ENCODE results near the gene ELK3.

The ELK3 gene

DNA sequence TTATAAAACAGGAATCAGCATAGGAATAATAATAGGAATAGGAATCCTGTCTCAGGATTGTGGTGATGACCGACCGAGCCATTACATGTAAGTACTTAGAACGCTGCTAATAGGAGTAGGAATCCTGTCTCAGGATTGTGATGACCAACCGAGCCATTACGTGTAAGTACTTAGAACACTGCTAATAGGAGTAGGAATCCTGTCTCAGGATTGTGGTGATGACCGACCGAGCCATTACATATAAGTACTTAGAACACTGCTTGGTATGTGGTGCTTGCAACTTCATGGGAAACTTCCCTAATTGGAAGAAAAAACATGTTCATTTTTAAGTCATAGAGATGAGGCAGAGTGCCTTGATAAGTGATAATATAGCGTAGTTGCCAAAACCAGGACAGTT, 30.0 kb downstream of the ELK3 start:
- H2BK5ac ChIP-seq (ENCODE audit: low read length): no peak overlapping the region
- no peak overlapping the region for H2BK15ac ChIP-seq (replicated peaks; ENCODE audit: low read depth)
- no peak overlapping the region for H3K23ac ChIP-seq (ENCODE audit: low read length)
- no peaks in the 10 kb centered on the region for H3K36me3 ChIP-seq (ENCODE audit: control insufficient read depth, insufficient read depth, low read length)
- DNase-seq: no peak
- H3K4me1 ChIP-seq (ENCODE audit: control insufficient read depth, low read depth, low read length): no peaks in the 10 kb centered on the region
- peaks cover 4% of the 10 kb centered on the region for H3K79me1 ChIP-seq (ENCODE audit: low read length)
- H2AK5ac ChIP-seq (ENCODE audit: low read length): no peak overlapping the region
- H3K56ac ChIP-seq (ENCODE audit: low read length): no peak overlapping the region
- no peak overlapping the region for H4K5ac ChIP-seq (ENCODE audit: low read length)
- H4K8ac ChIP-seq (ENCODE audit: low read depth, low read length): no peak overlapping the region
- no peak overlapping the region for H3K27ac ChIP-seq (ENCODE audit: low read depth, low read length)
- H3K18ac ChIP-seq (ENCODE audit: low read length): no peak overlapping the region
- H3K27me3 ChIP-seq (ENCODE audit: insufficient read depth, low read length, poor library complexity): no peaks in the 10 kb centered on the region
- H3K4me3 ChIP-seq (ENCODE audit: low read length): no peak overlapping the region
- H3K4me2 ChIP-seq (ENCODE audit: low read length): no peak overlapping the region
- H3K4ac ChIP-seq (ENCODE audit: low read depth, low read length): no peak overlapping the region
- no peaks in the 10 kb centered on the region for H3K79me2 ChIP-seq (ENCODE audit: control insufficient read depth, insufficient read depth, low read length)
- H2BK120ac ChIP-seq (ENCODE audit: low read depth, low read length): no peak overlapping the region
- WGBS (ENCODE audit: extremely low coverage, insufficient coverage, low lambda C conversion rate): no CpG with 5 or more reads among the region's 8 CpGs
- H3K9ac ChIP-seq (ENCODE audit: low read length): no peak overlapping the region

DNA sequence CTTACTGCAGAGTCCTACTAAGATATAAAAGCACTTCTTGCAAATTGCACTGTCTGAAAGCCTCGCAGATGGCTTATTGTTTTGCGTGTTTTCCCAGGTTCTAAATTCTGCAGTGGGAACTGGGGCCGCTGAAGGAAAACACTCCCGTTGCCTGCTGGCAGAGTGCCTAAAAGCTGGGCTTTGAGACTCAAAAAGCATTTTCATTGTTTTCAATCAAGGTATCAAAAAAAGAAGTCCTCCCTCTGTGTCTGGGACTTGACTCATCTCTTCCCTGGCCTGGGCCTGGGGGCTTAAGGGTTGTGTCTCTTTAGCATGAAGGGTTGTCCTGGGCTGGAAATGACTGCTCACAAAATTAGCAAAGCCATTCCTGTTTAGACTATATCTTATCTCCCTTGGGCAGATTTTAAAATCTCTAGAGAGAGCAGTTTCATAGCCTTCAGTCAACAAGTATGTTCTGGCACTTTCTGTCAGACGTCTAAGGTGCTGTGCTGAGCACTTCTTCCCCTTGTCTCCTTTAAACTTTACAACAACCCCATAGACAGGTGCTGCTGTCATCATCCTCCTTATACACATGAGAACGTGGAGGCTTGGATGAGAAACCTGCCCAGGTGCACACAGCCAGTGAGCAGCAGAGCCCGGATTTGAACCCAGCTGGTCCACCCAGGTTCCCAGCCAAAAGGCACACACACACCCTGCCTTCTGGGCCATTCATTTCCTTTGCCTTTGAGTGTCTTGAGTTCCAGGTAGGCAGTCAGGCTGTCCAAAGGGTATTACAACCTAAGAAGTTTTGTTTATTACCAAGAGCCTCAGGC, 31.1 kb downstream of the ELK3 start:
- Histone ChIP-seq H3K4me2 (ENCODE audit: low read length) (no peak overlapping the region), H2BK15ac (replicated peaks; ENCODE audit: low read depth) (no peak overlapping the region), H3K27me3 (ENCODE audit: insufficient read depth, low read length, poor library complexity) (no peaks in the 10 kb centered on the region), H3K56ac (ENCODE audit: low read length) (no peak overlapping the region), H3K23ac (ENCODE audit: low read length) (no peak overlapping the region), H3K4ac (ENCODE audit: low read depth, low read length) (no peak overlapping the region), H3K36me3 (ENCODE audit: control insufficient read depth, insufficient read depth, low read length) (no peaks in the 10 kb centered on the region), H2AK5ac (ENCODE audit: low read length) (no peak overlapping the region), H3K4me3 (ENCODE audit: low read length) (no peak overlapping the region), H4K5ac (ENCODE audit: low read length) (no peak overlapping the region), H3K9ac (ENCODE audit: low read length) (no peak overlapping the region), H3K79me2 (ENCODE audit: control insufficient read depth, insufficient read depth, low read length) (no peaks in the 10 kb centered on the region), H2BK120ac (ENCODE audit: low read depth, low read length) (no peak overlapping the region), H2BK5ac (ENCODE audit: low read length) (no peak overlapping the region), H4K8ac (ENCODE audit: low read depth, low read length) (no peak overlapping the region), H3K18ac (ENCODE audit: low read length) (no peak overlapping the region), H3K79me1 (ENCODE audit: low read length) (peaks cover 4% of the 10 kb centered on the region), H3K4me1 (ENCODE audit: control insufficient read depth, low read depth, low read length) (no peaks in the 10 kb centered on the region), H3K27ac (ENCODE audit: low read depth, low read length) (no peak overlapping the region)
- WGBS (ENCODE audit: extremely low coverage, insufficient coverage, low lambda C conversion rate): no CpG with 5 or more reads among the region's 7 CpGs
- DNase-seq: no peak

DNA sequence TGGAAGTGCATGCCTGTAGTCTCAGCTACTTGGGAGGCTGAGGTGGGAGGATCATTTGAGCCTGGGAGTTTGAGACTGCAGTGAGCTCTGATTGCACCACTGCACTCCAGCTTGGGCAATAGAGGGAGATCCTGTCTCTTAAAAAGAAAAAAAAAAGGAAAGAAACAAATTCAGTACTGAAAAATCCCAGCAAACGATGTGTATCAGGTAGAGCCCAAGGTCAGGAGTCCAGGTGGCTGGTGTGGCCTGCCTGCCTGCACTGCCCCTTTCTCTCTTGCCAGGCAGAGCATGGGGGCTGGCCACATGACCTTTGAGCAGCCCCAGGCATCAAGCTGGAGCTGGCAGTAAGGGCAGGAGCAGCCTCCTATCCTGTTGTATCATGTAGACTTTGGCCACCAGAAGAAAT, 31.8 kb downstream of the ELK3 start:
- no peak overlapping the region for H4K8ac ChIP-seq (ENCODE audit: low read depth, low read length)
- H3K79me2 ChIP-seq (ENCODE audit: control insufficient read depth, insufficient read depth, low read length): no peaks in the 10 kb centered on the region
- H2AK5ac ChIP-seq (ENCODE audit: low read length): no peak overlapping the region
- no CpG with 5 or more reads among the region's 1 CpG for WGBS (ENCODE audit: extremely low coverage, insufficient coverage, low lambda C conversion rate)
- H2BK120ac ChIP-seq (ENCODE audit: low read depth, low read length): no peak overlapping the region
- no peak overlapping the region for H2BK15ac ChIP-seq (replicated peaks; ENCODE audit: low read depth)
- H3K4ac ChIP-seq (ENCODE audit: low read depth, low read length): no peak overlapping the region
- H2BK5ac ChIP-seq (ENCODE audit: low read length): no peak overlapping the region
- H3K56ac ChIP-seq (ENCODE audit: low read length): no peak overlapping the region
- H3K4me2 ChIP-seq (ENCODE audit: low read length): no peak overlapping the region
- no peak overlapping the region for H4K5ac ChIP-seq (ENCODE audit: low read length)
- H3K4me1 ChIP-seq (ENCODE audit: control insufficient read depth, low read depth, low read length): no peaks in the 10 kb centered on the region
- no peak overlapping the region for H3K9ac ChIP-seq (ENCODE audit: low read length)
- H3K27me3 ChIP-seq (ENCODE audit: insufficient read depth, low read length, poor library complexity): no peaks in the 10 kb centered on the region
- H3K36me3 ChIP-seq (ENCODE audit: control insufficient read depth, insufficient read depth, low read length): no peaks in the 10 kb centered on the region
- H3K27ac ChIP-seq (ENCODE audit: low read depth, low read length): no peak overlapping the region
- H3K18ac ChIP-seq (ENCODE audit: low read length): no peak overlapping the region
- no peak overlapping the region for H3K4me3 ChIP-seq (ENCODE audit: low read length)
- no peak for DNase-seq
- H3K23ac ChIP-seq (ENCODE audit: low read length): no peak overlapping the region
- peaks cover 2% of the 10 kb centered on the region for H3K79me1 ChIP-seq (ENCODE audit: low read length)

DNA sequence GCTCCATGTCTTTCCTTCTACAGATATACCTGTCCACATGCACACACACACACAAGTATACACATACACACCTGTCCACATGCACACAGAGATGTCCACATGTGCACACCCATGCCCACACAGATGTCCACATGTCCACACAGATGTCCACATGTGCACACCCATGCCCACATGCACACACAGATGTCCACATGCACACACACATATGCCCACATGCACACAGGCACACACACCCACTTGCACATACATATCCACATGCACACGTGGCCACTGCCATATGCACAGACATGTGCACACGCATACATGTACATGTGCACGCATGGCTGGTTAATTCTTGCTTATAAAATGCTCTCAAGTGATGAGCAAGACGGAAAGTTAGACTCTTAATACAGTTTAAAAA, 32.2 kb downstream of the ELK3 start:
- no peak overlapping the region for H3K56ac ChIP-seq (ENCODE audit: low read length)
- no peaks in the 10 kb centered on the region for H3K4me1 ChIP-seq (ENCODE audit: control insufficient read depth, low read depth, low read length)
- no peaks in the 10 kb centered on the region for H3K79me2 ChIP-seq (ENCODE audit: control insufficient read depth, insufficient read depth, low read length)
- no peak for DNase-seq
- no peak overlapping the region for H3K23ac ChIP-seq (ENCODE audit: low read length)
- no peak overlapping the region for H3K18ac ChIP-seq (ENCODE audit: low read length)
- no peak overlapping the region for H3K4ac ChIP-seq (ENCODE audit: low read depth, low read length)
- H3K9ac ChIP-seq (ENCODE audit: low read length): no peak overlapping the region
- H2AK5ac ChIP-seq (ENCODE audit: low read length): no peak overlapping the region
- H3K27ac ChIP-seq (ENCODE audit: low read depth, low read length): no peak overlapping the region
- no peak overlapping the region for H2BK120ac ChIP-seq (ENCODE audit: low read depth, low read length)
- no peak overlapping the region for H3K4me2 ChIP-seq (ENCODE audit: low read length)
- no peak overlapping the region for H4K8ac ChIP-seq (ENCODE audit: low read depth, low read length)
- no peak overlapping the region for H3K4me3 ChIP-seq (ENCODE audit: low read length)
- H3K79me1 ChIP-seq (ENCODE audit: low read length): no peaks in the 10 kb centered on the region
- no peak overlapping the region for H4K5ac ChIP-seq (ENCODE audit: low read length)
- no peak overlapping the region for H2BK5ac ChIP-seq (ENCODE audit: low read length)
- H2BK15ac ChIP-seq (replicated peaks; ENCODE audit: low read depth): no peak overlapping the region
- no CpG with 5 or more reads among the region's 4 CpGs for WGBS (ENCODE audit: extremely low coverage, insufficient coverage, low lambda C conversion rate)
- no peaks in the 10 kb centered on the region for H3K27me3 ChIP-seq (ENCODE audit: insufficient read depth, low read length, poor library complexity)
- no peaks in the 10 kb centered on the region for H3K36me3 ChIP-seq (ENCODE audit: control insufficient read depth, insufficient read depth, low read length)

DNA sequence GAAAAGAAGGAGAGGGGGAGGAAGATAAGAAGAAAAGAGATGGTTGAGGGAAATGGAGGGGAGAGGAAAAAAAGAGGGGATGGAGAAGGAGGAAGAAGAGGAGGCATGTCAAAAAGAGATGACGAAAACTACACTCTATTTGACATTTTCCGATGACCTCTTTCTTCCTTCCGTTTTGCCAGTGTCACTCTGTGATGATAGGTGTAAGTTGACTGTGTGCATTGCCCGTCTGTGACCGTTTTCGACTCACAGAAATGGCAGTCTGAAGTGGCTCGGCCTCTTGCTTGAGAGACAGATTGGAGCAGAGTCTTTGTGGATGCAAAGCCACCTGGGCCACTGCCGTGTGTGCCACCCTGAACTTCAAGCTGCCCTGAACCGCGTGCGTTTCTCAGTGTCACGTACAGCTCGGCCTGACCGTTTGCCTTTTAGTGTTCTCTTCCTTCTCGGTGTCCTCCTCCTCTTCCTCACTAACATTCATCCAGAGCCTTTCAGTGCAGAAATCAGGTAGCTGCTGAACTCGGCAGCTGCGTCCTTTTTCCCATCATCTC, 32.7 kb downstream of the ELK3 start:
- DNase-seq: no peak
- no peak overlapping the region for H2BK15ac ChIP-seq (replicated peaks; ENCODE audit: low read depth)
- H3K9ac ChIP-seq (ENCODE audit: low read length): no peak overlapping the region
- H3K36me3 ChIP-seq (ENCODE audit: control insufficient read depth, insufficient read depth, low read length): no peaks in the 10 kb centered on the region
- no peaks in the 10 kb centered on the region for H3K79me1 ChIP-seq (ENCODE audit: low read length)
- H2BK5ac ChIP-seq (ENCODE audit: low read length): no peak overlapping the region
- H4K5ac ChIP-seq (ENCODE audit: low read length): no peak overlapping the region
- H3K79me2 ChIP-seq (ENCODE audit: control insufficient read depth, insufficient read depth, low read length): no peaks in the 10 kb centered on the region
- H3K18ac ChIP-seq (ENCODE audit: low read length): no peak overlapping the region
- H3K4me2 ChIP-seq (ENCODE audit: low read length): no peak overlapping the region
- H3K4me3 ChIP-seq (ENCODE audit: low read length): no peak overlapping the region
- H2AK5ac ChIP-seq (ENCODE audit: low read length): no peak overlapping the region
- no peak overlapping the region for H3K27ac ChIP-seq (ENCODE audit: low read depth, low read length)
- H3K23ac ChIP-seq (ENCODE audit: low read length): no peak overlapping the region
- no peaks in the 10 kb centered on the region for H3K4me1 ChIP-seq (ENCODE audit: control insufficient read depth, low read depth, low read length)
- no peaks in the 10 kb centered on the region for H3K27me3 ChIP-seq (ENCODE audit: insufficient read depth, low read length, poor library complexity)
- no peak overlapping the region for H4K8ac ChIP-seq (ENCODE audit: low read depth, low read length)
- H3K56ac ChIP-seq (ENCODE audit: low read length): no peak overlapping the region
- no peak overlapping the region for H2BK120ac ChIP-seq (ENCODE audit: low read depth, low read length)
- H3K4ac ChIP-seq (ENCODE audit: low read depth, low read length): no peak overlapping the region
- WGBS (ENCODE audit: extremely low coverage, insufficient coverage, low lambda C conversion rate): no CpG with 5 or more reads among the region's 17 CpGs
